ENCODE measurements around the gene CLSTN1. TPM values are rescaled to one million over a fixed set of nuclear protein-coding genes. Genes with fewer than 3 reads are reported as not detected.

The CLSTN1 gene
- total and polyA plus RNA-seq, 2 donors (not counting 1 experiment from before 2014, with no cell fraction given) = 34.9 to 81.4 TPM

DNA sequence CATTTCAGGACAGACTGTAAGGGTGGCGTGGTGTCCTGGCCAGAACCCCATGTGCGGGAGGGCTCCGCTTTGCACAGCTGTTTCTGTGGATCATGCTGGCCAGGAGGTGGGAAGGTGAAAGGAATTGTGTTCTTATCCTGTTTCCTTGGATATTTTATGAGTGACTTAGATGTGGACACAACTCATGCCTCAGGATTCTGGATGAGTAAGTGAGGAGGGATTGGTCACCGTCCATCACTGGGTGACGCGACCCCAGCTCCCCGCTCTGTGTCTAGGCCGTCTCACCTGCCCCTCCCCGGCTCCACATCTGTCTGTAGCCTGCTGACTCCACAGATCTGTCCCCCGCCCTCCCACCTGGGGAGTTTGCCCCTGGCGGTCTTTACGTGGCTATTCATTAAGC is 123.4 kb downstream of the CLSTN1 start:
- Histone ChIP-seq H4K20me1 (ENCODE audit: control insufficient read depth, insufficient read depth, low read length, poor library complexity, severe bottlenecking) (peaks cover 84% of the 10 kb centered on the region), H3K4me1 (ENCODE audit: control insufficient read depth in 2 of 2, insufficient read depth in 2 of 2, low read length in 2 of 2) (peaks cover 38 to 50% of the 10 kb centered on the region in 2 donors), H2AFZ (ENCODE audit: insufficient read depth, low read depth, low read length, poor library complexity, severe bottlenecking) (no peak overlapping the region), H3K27ac (ENCODE audit: low read length in 2 of 2) (peak overlapping the region in 1 of 2 donors; percentile 48), H3K36me3 (replicated peaks in 1 of 2; ENCODE audit: control extremely low read depth in 1 of 2, control insufficient read depth in 1 of 2, extremely low read depth in 1 of 2, insufficient read depth in 2 of 2, low read length in 1 of 2) (peaks cover 7 to 57% of the 10 kb centered on the region in 2 experiments), H3K79me2 (ENCODE audit: control insufficient read depth, insufficient read depth, low read length) (peaks cover 97% of the 10 kb centered on the region), H3K27me3 (replicated peaks in 1 of 4; ENCODE audit: control extremely low read depth in 1 of 4, control insufficient read depth in 3 of 4, insufficient read depth in 4 of 4, low read length in 3 of 4) (no peaks in the 10 kb centered on the region), H3K9me3 (ENCODE audit: control extremely low read depth in 1 of 3, control insufficient read depth in 2 of 3, insufficient read depth in 1 of 3, low read length in 2 of 3) (peaks cover 0 to 16% (median 2%) of the 10 kb centered on the region in 3 donors), H3K4me2 (replicated peaks; ENCODE audit: low read depth, low read length, poor library complexity, severe bottlenecking) (no peak overlapping the region), H3K9ac (ENCODE audit: low read length) (no peak overlapping the region), H3K4me3 (ENCODE audit: control extremely low read depth in 1 of 5, extremely low read depth in 1 of 5, insufficient read depth in 1 of 5, low read depth in 2 of 5, low read length in 4 of 5) (no peak overlapping the region)
- peak overlapping the region; percentile 46 for H3K27ac Mint-ChIP-seq
- no peak for DNase-seq
- no peak for TF ChIP-seq EZH2 (IDR thresholded peaks at IDR 0.05; ENCODE audit: borderline replicate concordance, insufficient read depth, low read depth, low read length, poor library complexity, severe bottlenecking)
- TF ChIP-seq, protein P1, sequence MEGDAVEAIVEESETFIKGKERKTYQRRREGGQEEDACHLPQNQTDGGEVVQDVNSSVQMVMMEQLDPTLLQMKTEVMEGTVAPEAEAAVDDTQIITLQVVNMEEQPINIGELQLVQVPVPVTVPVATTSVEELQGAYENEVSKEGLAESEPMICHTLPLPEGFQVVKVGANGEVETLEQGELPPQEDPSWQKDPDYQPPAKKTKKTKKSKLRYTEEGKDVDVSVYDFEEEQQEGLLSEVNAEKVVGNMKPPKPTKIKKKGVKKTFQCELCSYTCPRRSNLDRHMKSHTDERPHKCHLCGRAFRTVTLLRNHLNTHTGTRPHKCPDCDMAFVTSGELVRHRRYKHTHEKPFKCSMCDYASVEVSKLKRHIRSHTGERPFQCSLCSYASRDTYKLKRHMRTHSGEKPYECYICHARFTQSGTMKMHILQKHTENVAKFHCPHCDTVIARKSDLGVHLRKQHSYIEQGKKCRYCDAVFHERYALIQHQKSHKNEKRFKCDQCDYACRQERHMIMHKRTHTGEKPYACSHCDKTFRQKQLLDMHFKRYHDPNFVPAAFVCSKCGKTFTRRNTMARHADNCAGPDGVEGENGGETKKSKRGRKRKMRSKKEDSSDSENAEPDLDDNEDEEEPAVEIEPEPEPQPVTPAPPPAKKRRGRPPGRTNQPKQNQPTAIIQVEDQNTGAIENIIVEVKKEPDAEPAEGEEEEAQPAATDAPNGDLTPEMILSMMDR (IDR thresholded peaks at IDR 0.05) = no peak
- peaks cover 57% of the 10 kb centered on the region for H3K4me1 Mint-ChIP-seq
- 96% methylated on average over 8 of the region's 12 CpGs for WGBS (ENCODE audit: insufficient coverage)
- intact Hi-C loops (cut with micrococcal nuclease) = loop anchor here (5.0 kb wide), 1 partner anchor 73 kb away; no protein-coding TSS in a partner anchor
- no peak for ATAC-seq (ENCODE audit: low read depth)
- ChIA-PET POLR2A (no interaction called here), CTCF (no interaction called here)
- H3K27me3 Mint-ChIP-seq = no peaks in the 10 kb centered on the region
- no peak overlapping the region for H3K4me3 Mint-ChIP-seq
- peaks cover 5% of the 10 kb centered on the region for H3K9me3 Mint-ChIP-seq (ENCODE audit: insufficient read depth)

DNA sequence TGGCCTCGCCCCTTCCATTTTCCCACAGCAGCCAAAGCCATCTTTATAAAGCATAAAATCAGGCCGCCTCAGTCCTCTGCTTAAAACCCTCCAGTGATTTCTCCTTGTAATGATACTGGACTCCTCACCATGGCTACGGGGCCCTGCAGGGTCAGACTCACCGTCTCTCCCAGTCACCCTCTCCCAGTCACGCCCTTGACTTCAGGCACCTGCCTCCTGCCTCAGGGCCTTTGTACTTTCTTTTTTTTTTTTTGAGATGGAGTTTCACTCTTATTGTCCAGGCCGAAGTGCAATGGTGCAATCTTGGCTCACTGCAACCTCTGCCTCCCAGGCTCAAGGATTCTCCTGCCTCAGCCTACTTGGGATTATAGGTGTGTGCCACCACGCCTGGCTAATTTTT is 124.4 kb downstream of the CLSTN1 start:
- CTCF ChIA-PET = interaction anchor here (1.0 to 1.4 kb wide), 2 partner anchors 47 to 72 kb away, joined by 3 to 4 read pairs; no protein-coding TSS in a partner anchor
- peaks cover 5% of the 10 kb centered on the region for H3K9me3 Mint-ChIP-seq (ENCODE audit: insufficient read depth)
- peaks cover 28 to 40% of the 10 kb centered on the region in 2 donors for H3K4me1 ChIP-seq (ENCODE audit: control insufficient read depth in 2 of 2, insufficient read depth in 2 of 2, low read length in 2 of 2)

More for the DNA sequence above, 124.4 kb downstream of the CLSTN1 start:
- TF ChIP-seq EZH2 (IDR thresholded peaks at IDR 0.05; ENCODE audit: borderline replicate concordance, insufficient read depth, low read depth, low read length, poor library complexity, severe bottlenecking) = no peak
- TF ChIP-seq, protein P1 (IDR thresholded peaks at IDR 0.05) = no peak
- WGBS (ENCODE audit: insufficient coverage) = 95% methylated on average over 4 of the region's 7 CpGs
- intact Hi-C loops (cut with micrococcal nuclease) = no loop called here
- no peak overlapping the region for H2AFZ ChIP-seq (ENCODE audit: insufficient read depth, low read depth, low read length, poor library complexity, severe bottlenecking)
- peaks cover 0 to 13% (median 2%) of the 10 kb centered on the region in 3 donors for H3K9me3 ChIP-seq (ENCODE audit: control extremely low read depth in 1 of 3, control insufficient read depth in 2 of 3, insufficient read depth in 1 of 3, low read length in 2 of 3)
- peaks cover 78% of the 10 kb centered on the region for H4K20me1 ChIP-seq (ENCODE audit: control insufficient read depth, insufficient read depth, low read length, poor library complexity, severe bottlenecking)
- H3K4me2 ChIP-seq (replicated peaks; ENCODE audit: low read depth, low read length, poor library complexity, severe bottlenecking) = no peak overlapping the region
- no peak for ATAC-seq (ENCODE audit: low read depth)
- H3K36me3 ChIP-seq (replicated peaks in 1 of 2; ENCODE audit: control extremely low read depth in 1 of 2, control insufficient read depth in 1 of 2, extremely low read depth in 1 of 2, insufficient read depth in 2 of 2, low read length in 1 of 2) = peaks cover 7 to 63% of the 10 kb centered on the region in 2 experiments
- no peak for DNase-seq
- H3K4me3 ChIP-seq (ENCODE audit: control extremely low read depth in 1 of 5, extremely low read depth in 1 of 5, insufficient read depth in 1 of 5, low read depth in 2 of 5, low read length in 4 of 5) = no peak overlapping the region
- H3K4me1 Mint-ChIP-seq = peaks cover 56% of the 10 kb centered on the region
- POLR2A ChIA-PET = interaction anchor here (1.3 kb wide), 1 partner anchor 73 kb away, joined by 6 read pairs; no protein-coding TSS in a partner anchor
- H3K9ac ChIP-seq (ENCODE audit: low read length) = no peak overlapping the region
- no peaks in the 10 kb centered on the region for H3K27me3 ChIP-seq (replicated peaks in 1 of 4; ENCODE audit: control extremely low read depth in 1 of 4, control insufficient read depth in 3 of 4, insufficient read depth in 4 of 4, low read length in 3 of 4)
- H3K79me2 ChIP-seq (ENCODE audit: control insufficient read depth, insufficient read depth, low read length) = peaks cover 97% of the 10 kb centered on the region
- H3K4me3 Mint-ChIP-seq = no peak overlapping the region
- no peaks in the 10 kb centered on the region for H3K27me3 Mint-ChIP-seq
- no peak overlapping the region for H3K27ac ChIP-seq (ENCODE audit: low read length in 2 of 2)
- H3K27ac Mint-ChIP-seq = peak overlapping the region; percentile 22

Data from B cell (primary cell).